Adipose tissue (tissue), 3 donors: ENCODE data around the gene BNIP3. TPM values are rescaled to one million over a fixed set of nuclear protein-coding genes. Genes with fewer than 3 reads are reported as not detected.
"Not testable (repeated sequence)": the region's sequence is repeated elsewhere in the genome, so short reads cannot be mapped to it uniquely, and the experiment has no call there.

ENCODE experiments used
- H3K27ac ChIP-seq: one replicate; pipeline ENCODE4 v1.5.1; 2013; ENCODE audit warnings: low read depth, low read length
- WGBS, 3 donors: extraction: QIAGEN DNeasy Blood & Tissue Kit; methylation state at CpG; one replicate each; pipeline ENCODE4 v1.1.7; 2013; 5-methylcytosine and 5-hydroxymethylcytosine counted together
- polyA plus RNA-seq, 3 donors: library from polyadenylated mRNA; stranded (reverse); fragments of 200-250 nt; gene quantifications; one replicate each; pipeline ENCODE4 v1.2.3, GENCODE V29; 2013
- donor health status: healthy with polysubstance abuse.
- donor health status: Bipolar disorder and iron deficiency.
- donor health status: healthy.

The BNIP3 gene
- polyA plus RNA-seq, 3 donors, result 34.5 to 382 (median 57.9) TPM

DNA sequence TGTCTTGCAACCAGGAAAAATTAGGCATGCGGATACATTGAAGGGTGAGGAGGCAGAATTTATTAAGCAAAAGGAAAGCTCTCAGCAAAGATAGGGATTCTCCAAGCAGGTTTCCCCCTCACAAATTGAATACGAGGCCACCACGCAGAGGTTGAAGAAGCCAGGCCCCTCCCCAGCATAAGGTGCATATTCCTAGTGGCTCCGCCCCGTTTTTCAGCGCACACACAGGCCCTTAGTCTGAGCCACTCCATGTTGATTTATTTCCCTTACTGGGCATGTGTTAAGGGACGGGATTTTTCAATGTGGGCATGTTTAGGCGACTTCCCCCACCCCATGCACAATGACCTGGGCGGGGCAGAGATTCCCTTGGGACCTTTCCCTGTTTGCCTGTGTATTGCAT is 56.0 kb downstream of the BNIP3 start:
- H3K27ac ChIP-seq, result no peak overlapping the region
- WGBS, 3 donors, result 97 to 98% (median 98%) methylated on average over 9 of the region's 9 CpGs

DNA sequence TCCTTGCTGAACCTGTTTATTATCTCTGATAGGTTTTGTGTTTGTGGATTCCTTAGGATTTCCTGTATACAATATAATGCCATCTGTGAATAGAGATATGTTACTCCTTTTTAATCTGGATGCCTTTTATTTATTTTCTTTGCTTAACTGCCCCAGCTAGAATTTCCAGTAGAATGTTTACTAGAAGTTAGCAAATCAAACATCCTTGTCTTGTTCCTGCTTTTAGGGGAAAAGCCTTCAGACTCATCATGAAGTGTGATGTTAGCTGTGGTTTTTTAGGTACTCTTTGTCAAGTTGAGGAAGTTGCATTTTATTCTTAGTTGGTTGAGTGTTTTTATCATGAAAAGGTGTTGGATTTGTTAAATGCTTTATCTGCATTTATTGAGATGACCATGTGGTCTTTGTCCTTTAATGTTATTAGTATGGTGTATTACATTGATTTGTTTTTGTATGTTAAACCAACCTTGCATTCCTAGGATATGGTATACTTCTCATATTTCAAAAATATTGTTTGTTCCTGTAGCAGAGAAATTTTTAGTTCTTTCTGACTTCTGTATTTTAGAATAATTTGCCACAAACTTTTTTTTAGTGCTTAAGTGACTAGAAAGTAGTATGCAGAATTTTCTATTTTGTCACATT is 56.6 kb downstream of the BNIP3 start:
- no peak overlapping the region for H3K27ac ChIP-seq

DNA sequence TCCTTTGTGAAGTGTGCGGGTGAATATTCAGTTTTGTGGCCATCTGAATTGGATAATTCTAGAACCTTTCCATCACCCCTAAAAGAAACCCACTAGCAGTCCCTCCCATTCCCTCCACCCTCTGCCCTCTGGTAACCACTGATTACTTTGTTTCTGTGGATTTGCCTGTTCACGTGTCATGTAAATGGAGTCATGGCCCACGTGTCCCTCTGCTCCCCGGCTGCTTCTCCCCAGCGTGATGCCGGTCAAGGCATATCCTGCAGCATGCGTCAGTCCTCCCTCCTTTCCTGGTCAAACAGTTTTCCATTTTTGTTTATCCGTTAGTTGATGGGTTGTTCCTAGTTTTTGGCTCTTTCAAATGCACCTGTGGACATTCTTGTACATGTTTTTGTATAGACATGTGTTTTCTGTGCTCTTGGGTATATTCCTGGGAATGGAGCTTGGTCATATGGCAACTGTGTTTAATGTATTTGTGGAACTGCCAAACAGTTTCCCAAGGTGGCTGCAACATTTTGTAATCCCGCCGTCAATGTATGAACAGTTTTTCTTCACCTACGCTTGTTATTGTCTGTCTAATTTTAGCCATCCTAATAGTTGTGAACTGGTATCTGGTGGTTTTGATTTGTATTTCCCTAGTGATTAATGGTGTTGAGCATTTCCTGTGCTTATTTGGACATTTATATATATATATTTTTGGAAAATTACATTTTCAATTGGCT is 58.5 kb downstream of the BNIP3 start:
- WGBS, 3 donors, result 83 to 94% (median 87%) methylated on average over 11 of the region's 11 CpGs
- H3K27ac ChIP-seq, result no peak overlapping the region

DNA sequence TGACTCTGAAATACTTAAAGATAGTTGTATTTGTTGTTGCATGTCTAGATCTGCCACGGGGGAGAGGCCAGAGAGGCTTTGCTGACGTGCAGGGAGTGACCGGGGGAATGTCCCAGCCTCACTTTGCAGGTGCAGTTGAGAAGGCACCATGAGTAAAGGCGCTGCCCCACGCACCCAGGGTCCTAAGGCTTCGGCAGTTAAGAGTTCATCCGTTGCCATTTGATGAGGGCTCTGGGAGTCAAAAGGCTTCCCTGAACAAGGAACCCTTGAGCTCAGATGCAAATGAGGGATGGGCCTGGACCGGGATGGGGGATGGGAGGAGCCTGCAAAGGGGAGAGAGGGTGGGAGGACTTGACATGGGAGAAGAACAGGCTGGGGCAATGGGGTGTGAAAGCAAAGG is 60.5 kb downstream of the BNIP3 start:
- H3K27ac ChIP-seq, result no peak overlapping the region
- WGBS, 3 donors, result 69 to 84% (median 82%) methylated on average over 8 of the region's 8 CpGs

DNA sequence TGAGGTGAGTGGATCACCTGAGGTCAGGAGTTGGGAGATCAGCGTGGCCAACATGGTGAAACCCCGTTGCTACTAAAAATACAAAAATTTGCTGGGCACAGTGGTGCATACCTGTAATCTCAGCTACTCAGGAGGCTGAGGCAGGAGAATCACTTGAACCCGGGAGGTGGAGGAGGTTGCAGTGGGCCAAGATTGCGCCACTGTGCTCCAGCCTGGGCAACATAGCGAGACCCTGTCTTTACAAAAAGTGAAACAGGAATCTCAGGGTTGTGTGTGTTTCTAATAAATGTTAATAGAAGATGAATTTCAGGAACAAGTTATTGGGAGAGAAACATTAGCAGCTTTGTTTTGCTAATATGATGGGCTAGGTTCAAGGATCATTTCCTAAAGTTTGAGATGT is 61.0 kb downstream of the BNIP3 start:
- H3K27ac ChIP-seq, result no peak overlapping the region

DNA sequence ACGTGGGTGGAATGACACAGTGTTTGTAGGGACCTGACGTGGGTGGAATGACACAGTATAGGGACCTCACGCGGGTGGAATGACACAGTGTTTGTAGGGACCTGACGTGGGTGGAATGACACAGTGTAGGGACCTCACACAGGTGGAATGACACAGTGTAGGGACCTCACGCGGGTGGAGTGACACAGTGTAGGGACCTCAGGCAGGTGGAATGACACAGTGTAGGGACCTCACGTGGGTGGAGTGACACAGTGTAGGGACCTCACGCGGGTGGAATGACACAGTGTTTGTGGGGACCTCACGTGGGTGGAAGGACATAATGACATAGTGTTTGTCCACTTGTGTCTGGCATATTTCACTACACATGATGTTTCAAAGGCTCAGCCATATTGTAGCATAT is 61.6 kb downstream of the BNIP3 start:
- 92 to 94% (median 93%) methylated on average over 11 of the region's 11 CpGs for WGBS, 3 donors
- no peak overlapping the region for H3K27ac ChIP-seq

More for the DNA sequence above, 61.0 kb downstream of the BNIP3 start:
- WGBS, 3 donors, result 83 to 89% (median 83%) methylated on average over 5 of the region's 5 CpGs

DNA sequence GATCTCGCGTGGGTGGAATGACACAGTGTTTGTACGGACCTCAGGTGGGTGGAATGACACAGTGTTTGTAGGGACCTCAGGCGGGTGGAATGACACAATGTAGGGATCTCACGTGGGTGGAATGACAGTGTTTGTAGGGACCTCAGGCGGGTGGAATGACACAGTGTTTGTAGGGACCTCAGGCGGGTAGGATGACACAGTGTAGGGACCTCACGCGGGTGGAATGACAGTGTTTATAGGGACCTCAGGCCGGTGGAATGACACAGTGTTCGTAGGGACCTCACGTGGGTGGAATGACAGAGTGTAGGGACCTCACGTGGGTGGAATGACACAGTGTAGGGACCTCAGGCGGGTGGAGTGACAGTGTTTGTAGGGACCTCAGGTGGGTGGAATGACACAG is 62.3 kb downstream of the BNIP3 start:
- 91 to 96% (median 92%) methylated on average over 11 to 14 of the region's 14 CpGs for WGBS, 3 donors
- not testable (repeated sequence) for H3K27ac ChIP-seq

Other genes starting within 250 kb of the BNIP3 start
- 100 to 1,000 TPM in 1 of 3 donors, 10 to 100 TPM in 2; 17.0 to 100 (median 18.5) TPM for gene PPP2R2D, start 80.9 kb downstream of the BNIP3 start, polyA plus RNA-seq
- gene JAKMIP3, start 84.0 kb upstream of the BNIP3 start, polyA plus RNA-seq, result under 1 TPM; 0.15 to 0.45 (median 0.31) TPM
- gene DPYSL4, start 205.0 kb upstream of the BNIP3 start, polyA plus RNA-seq, result under 1 TPM; 0.54 to 0.82 (median 0.67) TPM